ENCODE results near the gene ACP3.

DNA sequence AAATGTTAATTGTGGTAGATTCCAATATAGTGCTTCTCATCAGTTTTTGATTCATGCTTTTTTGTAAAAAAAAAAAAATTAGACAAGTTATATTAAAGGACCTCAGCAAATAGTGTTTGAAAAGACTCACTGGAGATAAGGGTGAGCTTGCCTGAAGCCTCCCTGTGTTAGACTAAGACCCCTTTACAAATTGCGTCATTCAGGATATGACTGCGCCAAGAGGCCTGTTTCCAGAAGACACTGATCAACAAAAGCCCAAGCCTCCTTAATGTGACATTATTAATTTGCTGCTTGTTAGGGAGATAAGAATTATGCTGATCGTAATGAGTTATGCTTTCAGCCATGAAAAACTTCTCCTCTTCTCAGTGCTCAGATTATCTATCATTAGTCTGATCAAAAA is 87.1 kb downstream of the ACP3 start:
- TF ChIP-seq POLR2A (IDR thresholded peaks at IDR 0.05) (no peak), EP300 (IDR thresholded peaks at IDR 0.05) (no peak)

All from ovary (tissue), 1 donor.